Loucy (cell line): ENCODE results near the gene FXR2.

ENCODE experiments used
- EZH2phosphoT487 ChIP-seq: fragments of 200-600 bp; IDR thresholded peaks from 2 replicates; pipeline ENCODE4 v1.6.1; 2018; ENCODE audit warnings: antibody characterized with exemption, mild to moderate bottlenecking, moderate library complexity, borderline replicate concordance
- TF ChIP-seq, protein P1 (sequence below): fragments of 200-600 bp; sonication (generic); conservative IDR thresholded peaks from 2 replicates; pipeline ENCODE4 v1.5.1; 2014; ENCODE audit warnings: mild to moderate bottlenecking, antibody characterized with exemption, low read length

DNA sequence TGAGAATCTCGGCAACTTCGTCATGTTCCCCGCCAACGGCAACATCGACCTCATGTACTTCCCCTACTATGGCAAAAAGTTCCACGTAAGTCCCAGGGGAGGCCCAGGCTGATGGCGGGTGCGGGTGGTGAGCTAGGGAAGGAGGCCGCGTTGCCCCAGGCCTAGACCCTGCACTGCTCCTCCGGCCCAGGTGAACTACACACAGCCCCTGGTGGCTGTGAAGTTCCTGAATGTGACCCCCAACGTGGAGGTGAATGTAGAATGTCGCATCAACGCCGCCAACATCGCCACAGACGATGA is 40.8 kb upstream of the FXR2 start:
- TF ChIP-seq, protein P1, sequence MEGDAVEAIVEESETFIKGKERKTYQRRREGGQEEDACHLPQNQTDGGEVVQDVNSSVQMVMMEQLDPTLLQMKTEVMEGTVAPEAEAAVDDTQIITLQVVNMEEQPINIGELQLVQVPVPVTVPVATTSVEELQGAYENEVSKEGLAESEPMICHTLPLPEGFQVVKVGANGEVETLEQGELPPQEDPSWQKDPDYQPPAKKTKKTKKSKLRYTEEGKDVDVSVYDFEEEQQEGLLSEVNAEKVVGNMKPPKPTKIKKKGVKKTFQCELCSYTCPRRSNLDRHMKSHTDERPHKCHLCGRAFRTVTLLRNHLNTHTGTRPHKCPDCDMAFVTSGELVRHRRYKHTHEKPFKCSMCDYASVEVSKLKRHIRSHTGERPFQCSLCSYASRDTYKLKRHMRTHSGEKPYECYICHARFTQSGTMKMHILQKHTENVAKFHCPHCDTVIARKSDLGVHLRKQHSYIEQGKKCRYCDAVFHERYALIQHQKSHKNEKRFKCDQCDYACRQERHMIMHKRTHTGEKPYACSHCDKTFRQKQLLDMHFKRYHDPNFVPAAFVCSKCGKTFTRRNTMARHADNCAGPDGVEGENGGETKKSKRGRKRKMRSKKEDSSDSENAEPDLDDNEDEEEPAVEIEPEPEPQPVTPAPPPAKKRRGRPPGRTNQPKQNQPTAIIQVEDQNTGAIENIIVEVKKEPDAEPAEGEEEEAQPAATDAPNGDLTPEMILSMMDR, result no peak
- no peak for TF ChIP-seq EZH2phosphoT487
